ENCODE results near the gene C12orf42.
"Not testable (repeated sequence)": the region's sequence is repeated elsewhere in the genome, so short reads cannot be mapped to it uniquely, and the experiment has no call there.

Gene C12orf42

GRCh38 chr12:103494734-103495468, 867 bp downstream of the C12orf42 start:
- DNase-seq (ENCODE audit: low read depth), result no peak

DNA sequence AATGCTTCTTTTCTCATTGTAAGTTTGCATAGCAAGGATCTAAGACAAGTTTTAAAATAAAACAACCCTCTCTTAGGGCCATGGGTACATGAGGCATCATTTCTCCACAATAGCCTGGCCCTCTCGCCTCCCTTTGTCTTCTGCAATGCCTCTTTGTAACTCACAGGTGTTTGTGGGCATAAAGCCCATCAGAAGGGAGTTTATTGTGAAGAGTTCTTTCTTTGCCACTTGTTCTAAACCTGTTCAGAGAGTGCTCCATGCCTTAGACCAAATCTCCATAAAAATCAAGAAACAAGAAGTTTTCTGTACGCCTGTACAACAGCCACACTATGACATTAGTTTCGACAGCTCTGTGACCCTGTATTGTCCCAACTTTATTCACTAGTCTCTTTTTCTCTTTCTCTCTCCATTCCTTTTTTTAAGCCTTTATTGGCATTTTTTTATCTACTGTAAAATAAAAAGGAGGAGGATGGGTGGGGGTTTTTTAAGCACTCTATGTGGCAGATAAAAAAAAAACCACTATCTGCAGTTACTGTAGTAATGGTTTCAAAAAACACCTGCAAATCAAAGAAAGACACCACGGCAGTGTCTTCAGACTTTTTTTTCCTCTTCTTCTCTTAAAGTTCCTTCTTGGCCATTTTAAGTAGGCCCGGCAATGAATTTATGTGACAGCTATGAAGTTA, 1.6 kb downstream of the C12orf42 start:
- DNase-seq (ENCODE audit: low read depth), result no peak

- DNase-seq (ENCODE audit: low read depth), result no peak
Measured at GRCh38 chr12:103493199-103493598, 2.6 kb downstream of the C12orf42 start.

DNA sequence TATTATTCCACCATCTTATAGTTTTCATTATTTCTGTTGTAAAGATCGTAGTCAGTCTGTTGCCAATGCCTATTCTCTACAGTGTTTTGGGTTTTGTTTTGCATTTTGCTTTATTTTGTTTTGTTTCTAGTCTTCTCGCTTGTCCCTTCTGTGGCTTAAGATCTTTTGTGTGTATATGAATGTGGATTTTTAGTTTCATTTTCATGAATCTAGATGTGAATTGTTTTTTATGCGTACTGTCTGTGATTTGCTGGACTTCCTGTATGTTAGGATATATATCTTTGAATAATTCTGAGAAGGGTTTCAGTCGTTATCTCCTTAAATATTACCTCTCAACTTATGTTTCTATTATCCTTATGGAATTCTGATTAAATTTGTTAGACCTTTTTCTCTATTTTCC, 13.4 kb downstream of the C12orf42 start:
- no peak for DNase-seq (ENCODE audit: low read depth)

- DNase-seq (ENCODE audit: low read depth), result no peak
Measured at GRCh38 chr12:103475073-103475472, 20.7 kb downstream of the C12orf42 start.

- DNase-seq (ENCODE audit: low read depth), result no peak
Measured at GRCh38 chr12:103470664-103471063, 25.1 kb downstream of the C12orf42 start.

DNA sequence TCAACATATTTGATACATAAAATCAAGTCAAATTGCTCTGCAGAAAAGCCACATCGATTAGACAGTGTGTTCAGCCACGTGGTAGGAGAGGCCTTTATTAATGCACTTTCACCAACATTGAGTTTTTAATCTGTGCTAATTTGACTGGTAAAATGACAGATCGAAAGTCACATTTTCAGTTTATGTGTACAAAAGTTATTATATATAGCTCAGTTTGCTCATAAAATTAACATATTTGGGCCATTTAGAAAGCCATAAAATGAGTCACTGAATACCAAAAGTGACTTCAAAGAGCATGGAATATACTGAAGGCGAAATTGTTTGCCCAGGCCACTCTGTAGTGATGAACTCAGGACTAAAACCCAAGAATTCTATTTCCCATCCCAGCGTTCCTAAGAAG, 26.0 kb downstream of the C12orf42 start:
- DNase-seq (ENCODE audit: low read depth), result no peak

DNA sequence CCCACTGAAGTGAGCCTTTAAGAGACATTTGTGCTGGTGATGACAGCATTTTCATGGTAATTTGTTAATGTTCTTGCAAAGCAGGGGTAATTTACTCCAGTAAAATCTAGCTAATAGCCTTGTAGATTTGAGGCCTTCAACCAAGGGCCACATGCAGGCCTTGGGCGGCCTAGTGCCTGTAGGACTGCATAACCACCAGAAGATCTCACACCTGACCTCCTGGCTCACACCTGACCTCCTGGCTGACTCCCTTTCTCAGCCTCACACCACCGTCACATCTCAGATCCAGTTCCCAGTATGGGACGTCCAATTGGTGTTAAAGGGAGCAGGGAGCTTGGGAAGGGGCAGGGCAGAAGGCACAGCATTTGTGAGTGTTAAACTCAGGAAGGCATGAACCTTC, 26.9 kb downstream of the C12orf42 start:
- no peak for DNase-seq (ENCODE audit: low read depth)

DNA sequence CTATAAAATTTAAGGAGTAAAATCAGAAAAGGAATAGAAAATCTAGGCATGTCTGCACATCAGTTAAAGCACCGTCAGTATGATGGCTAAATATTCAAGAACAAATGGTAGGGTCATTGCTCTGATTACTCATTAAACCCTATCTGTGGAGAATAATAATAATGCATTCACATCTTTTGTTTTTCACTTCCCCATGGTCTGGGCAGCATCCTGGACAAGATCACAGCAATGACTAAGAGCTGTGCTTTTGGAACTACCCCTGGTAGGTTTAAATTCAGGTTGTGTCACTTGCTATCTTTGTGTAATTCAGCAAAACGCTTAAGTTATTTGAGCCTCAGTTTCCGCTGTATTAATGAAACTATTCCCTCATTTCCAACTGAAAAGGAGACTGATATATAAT, 33.1 kb downstream of the C12orf42 start:
- DNase-seq (ENCODE audit: low read depth), result no peak

DNA sequence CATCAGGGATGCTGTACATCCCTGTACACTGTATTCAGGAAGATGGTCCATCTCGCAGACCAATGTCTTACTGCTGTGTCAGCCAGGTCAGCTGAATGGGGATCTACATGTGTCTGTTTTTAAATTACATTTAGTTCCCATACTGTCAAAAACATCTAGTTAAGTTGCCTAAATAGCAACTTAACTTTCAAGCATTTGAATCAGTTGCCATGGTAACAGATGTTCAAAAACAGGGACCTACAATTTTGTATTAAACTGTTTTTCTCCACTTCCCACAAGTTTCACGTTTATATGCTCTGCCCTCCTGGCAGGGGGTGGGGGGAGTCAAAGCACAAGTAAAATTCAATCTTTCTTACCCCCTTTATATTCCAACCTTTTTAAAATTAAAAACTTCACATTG, 38.3 kb downstream of the C12orf42 start:
- no peak for DNase-seq (ENCODE audit: low read depth)

DNA sequence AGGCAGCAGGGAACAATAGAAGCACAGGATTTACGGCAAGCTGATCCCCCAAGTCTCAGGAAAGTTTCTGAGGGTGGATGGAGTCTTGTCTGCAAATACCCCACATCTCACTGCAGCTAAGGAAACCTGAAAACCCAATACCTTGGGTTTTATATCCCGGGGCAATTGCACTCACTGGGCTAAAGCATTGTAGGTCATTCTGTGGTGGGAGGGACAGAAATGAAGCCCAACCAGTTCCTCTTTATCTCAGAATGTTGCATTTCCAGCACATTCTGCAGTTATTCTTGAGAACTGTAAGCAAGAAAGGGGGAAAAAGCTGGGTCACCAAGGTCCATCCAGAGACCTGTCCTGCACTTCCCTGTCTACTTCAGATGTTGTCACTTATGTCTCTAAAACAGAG, 39.8 kb downstream of the C12orf42 start:
- DNase-seq (ENCODE audit: low read depth), result no peak

DNA sequence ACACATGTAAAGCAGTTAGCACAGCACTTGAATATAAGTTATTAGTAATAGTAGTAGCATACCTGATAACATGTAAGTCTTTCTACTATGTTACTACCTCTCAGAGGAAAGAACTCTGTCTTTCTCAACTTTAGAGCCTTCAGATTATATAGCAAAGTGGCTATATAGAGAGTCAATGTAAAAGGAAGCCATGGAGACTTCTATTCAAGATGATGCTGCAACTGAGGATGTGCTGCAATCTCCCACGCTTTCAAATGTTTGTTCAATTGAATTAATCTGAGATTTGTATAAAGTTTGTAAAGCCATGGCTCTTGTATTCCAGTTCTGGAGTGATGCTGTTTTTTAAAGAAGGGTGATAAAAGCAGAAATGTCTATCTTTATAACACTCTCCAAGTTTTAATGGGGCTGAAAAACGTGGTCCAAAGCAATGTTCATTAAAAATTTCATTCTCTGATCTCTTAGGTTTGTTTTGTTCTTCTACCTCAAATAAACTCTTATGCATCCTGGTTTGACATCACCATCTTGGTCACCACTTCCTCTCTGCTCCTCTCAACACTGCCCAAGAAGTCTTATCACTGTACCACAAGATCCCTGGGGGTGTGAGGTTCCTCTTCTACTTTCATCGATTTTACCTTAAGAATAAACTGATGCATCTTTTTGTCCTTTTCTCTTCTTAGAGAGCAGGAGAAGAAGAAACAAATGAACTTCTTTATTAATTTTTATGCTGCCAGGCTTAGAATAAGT, 40.6 kb downstream of the C12orf42 start:
- DNase-seq (ENCODE audit: low read depth), result no peak

GRCh38 chr12:103444983-103445382, 50.8 kb downstream of the C12orf42 start:
- no peak for DNase-seq (ENCODE audit: low read depth)

- no peak for DNase-seq (ENCODE audit: low read depth)
Measured at GRCh38 chr12:103442822-103443221, 52.9 kb downstream of the C12orf42 start.

GRCh38 chr12:103442182-103442555, 53.6 kb downstream of the C12orf42 start:
- DNase-seq (ENCODE audit: low read depth), result no peak

DNA sequence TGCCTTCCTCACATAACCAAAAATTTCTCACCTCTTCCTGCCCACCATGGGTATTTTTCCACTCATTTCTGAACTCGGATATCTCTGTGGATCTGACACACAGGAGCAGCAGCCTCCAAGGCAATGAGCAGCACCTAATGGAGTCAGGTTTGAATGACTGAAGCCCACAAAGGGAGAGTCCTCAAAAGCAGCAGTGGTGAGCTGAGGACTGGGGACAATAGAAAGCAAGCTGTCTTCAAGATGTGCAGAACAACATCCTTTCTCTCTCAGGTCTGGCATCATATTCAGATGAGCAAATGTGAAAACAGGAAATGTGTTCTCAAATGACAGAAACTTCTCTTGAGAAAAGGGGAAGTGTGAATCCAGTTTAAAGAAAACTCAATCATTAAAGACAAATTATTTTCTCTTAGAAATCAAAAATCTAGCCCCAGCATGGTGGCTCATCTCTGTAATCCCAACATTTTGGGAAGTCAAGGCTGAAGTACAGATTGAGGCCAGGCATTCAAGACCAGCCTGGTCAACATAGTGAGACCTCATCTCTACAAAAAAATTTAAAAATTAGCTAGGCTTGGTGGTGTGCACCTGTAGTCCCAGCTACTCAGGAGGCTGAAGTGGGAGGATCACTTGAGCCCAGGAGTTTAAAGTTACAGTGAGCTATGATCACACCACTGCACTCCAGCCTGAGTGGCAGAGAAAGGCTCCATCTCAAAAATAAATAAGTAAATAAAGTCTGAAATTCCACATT, 54.2 kb downstream of the C12orf42 start:
- no peak for DNase-seq (ENCODE audit: low read depth)

DNA sequence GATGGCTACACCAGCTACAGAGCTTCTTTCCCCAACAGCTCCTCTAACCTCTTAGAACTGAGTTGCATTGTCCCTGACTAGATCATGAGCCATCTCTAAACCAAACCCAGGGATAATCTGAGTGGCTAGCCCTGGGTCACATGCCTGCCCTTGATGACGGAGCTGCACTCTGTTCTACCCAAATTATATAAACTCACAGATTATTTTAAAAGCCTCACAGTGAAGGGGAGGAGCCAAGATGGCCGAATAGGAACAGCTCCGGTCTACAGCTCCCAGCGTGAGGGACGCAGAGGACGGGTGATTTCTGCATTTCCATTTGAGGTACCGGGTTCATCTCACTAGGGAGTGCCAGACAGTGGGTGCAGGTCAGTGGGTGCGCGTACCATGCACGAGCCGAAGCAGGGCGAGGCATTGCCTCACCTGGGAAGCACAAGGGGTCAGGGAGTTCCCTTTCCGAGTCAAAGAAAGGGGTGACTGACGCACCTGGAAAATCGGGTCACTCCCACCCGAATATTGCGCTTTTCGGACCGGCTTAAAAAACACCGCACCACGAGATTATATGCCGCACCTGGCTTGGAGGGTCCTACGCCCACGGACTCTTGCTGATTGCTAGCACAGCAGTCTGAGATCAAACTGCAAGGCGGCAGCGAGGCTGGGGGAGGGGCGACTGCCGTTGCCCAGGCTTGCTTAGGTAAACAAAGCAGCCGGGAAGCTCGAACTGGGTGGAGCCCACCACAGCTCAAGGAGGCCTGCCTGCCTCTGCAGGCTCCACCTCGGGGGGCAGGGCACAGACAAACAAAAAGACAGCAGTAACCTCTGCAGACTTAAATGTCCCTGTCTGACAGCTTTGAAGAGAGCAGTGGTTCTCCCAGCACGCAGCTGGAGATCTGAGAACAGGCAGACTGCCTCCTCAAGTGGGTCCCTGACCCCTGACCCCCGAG, 61.3 kb downstream of the C12orf42 start:
- not testable (repeated sequence) for DNase-seq (ENCODE audit: low read depth)

- DNase-seq (ENCODE audit: low read depth), result no peak
Measured at GRCh38 chr12:103431950-103432349, 63.8 kb downstream of the C12orf42 start.

- DNase-seq (ENCODE audit: low read depth), result no peak
Measured at GRCh38 chr12:103431387-103431786, 64.4 kb downstream of the C12orf42 start.

DNA sequence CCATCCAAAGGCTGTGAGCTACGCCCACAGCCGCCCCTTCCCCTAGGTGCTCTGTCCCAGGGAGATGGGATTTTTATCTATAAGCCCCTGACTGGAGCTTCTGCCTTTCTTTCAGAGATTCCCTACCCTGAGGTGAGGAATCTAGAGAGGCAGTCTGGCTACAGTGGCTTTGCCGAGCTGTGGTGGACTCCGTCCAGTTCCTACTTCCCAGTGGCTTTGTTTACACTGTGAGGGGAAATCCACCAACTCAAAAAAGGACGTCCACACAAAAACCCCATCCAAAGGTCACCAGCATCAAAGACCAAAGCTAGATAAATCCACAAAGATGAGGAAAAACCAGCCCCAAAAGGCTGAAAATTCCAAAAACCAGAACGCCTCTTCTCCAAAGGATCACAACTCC, 70.1 kb downstream of the C12orf42 start:
- DNase-seq (ENCODE audit: low read depth), result not testable (repeated sequence)
